Measurements from ENCODE around the gene ZNF169. TPM values are rescaled to one million over a fixed set of nuclear protein-coding genes. Genes with fewer than 3 reads are reported as not detected.

The ZNF169 gene
- polyA plus RNA-seq, 1 of the 3 experiments (the other 2 are of a cell fraction): 3.1 TPM

GRCh38 chr9:94287877-94288513, 28.9 kb downstream of the ZNF169 start:
- Histone ChIP-seq H3K4me2 (no peak overlapping the region), H3K4me1 (ENCODE audit: control insufficient read depth in 1 of 2, insufficient read depth in 2 of 2, low read depth in 1 of 2, low read length in 1 of 2) (no peaks in the 10 kb centered on the region), H2AFZ (ENCODE audit: low read depth) (no peak overlapping the region), H3K9me3 (no peaks in the 10 kb centered on the region), H3K36me3 (replicated peaks in 1 of 2; ENCODE audit: control insufficient read depth in 1 of 2, insufficient read depth in 2 of 2, low read length in 1 of 2) (peaks cover 0 to 13% of the 10 kb centered on the region in 2 experiments), H3K4me3 (ENCODE audit: low read depth in 2 of 2, low read length in 1 of 2) (no peak overlapping the region), H3K9me2 (no peaks in the 10 kb centered on the region), H3K79me2 (ENCODE audit: insufficient read depth) (no peaks in the 10 kb centered on the region), H3K9ac (no peak overlapping the region), H4K20me1 (ENCODE audit: insufficient read depth) (no peaks in the 10 kb centered on the region), H3F3A (replicated peaks; ENCODE audit: insufficient read depth) (no peaks in the 10 kb centered on the region), H3K27ac (ENCODE audit: low read depth in 2 of 2, low read length in 1 of 2) (no peak overlapping the region), H3K27me3 (ENCODE audit: insufficient read depth) (no peaks in the 10 kb centered on the region)
- no peak for TF ChIP-seq GABPA (IDR thresholded peaks at IDR 0.05; ENCODE audit: low read depth)
- TF ChIP-seq EZH2phosphoT487 (IDR thresholded peaks at IDR 0.05; ENCODE audit: borderline replicate concordance, low read depth): no peak
- TF ChIP-seq RAD21 (IDR thresholded peaks at IDR 0.05; ENCODE audit: low read length): no peak
- TF ChIP-seq, protein P1, sequence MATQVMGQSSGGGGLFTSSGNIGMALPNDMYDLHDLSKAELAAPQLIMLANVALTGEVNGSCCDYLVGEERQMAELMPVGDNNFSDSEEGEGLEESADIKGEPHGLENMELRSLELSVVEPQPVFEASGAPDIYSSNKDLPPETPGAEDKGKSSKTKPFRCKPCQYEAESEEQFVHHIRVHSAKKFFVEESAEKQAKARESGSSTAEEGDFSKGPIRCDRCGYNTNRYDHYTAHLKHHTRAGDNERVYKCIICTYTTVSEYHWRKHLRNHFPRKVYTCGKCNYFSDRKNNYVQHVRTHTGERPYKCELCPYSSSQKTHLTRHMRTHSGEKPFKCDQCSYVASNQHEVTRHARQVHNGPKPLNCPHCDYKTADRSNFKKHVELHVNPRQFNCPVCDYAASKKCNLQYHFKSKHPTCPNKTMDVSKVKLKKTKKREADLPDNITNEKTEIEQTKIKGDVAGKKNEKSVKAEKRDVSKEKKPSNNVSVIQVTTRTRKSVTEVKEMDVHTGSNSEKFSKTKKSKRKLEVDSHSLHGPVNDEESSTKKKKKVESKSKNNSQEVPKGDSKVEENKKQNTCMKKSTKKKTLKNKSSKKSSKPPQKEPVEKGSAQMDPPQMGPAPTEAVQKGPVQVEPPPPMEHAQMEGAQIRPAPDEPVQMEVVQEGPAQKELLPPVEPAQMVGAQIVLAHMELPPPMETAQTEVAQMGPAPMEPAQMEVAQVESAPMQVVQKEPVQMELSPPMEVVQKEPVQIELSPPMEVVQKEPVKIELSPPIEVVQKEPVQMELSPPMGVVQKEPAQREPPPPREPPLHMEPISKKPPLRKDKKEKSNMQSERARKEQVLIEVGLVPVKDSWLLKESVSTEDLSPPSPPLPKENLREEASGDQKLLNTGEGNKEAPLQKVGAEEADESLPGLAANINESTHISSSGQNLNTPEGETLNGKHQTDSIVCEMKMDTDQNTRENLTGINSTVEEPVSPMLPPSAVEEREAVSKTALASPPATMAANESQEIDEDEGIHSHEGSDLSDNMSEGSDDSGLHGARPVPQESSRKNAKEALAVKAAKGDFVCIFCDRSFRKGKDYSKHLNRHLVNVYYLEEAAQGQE (IDR thresholded peaks at IDR 0.05; ENCODE audit: low read depth, low read length): no peak
- TF ChIP-seq ELF1 (IDR thresholded peaks at IDR 0.05): no peak
- no peak for TF ChIP-seq TCF12 (IDR thresholded peaks at IDR 0.05)
- no peak for TF ChIP-seq RFX5 (IDR thresholded peaks at IDR 0.05; ENCODE audit: low read length)
- no peak for TF ChIP-seq SMC3 (IDR thresholded peaks at IDR 0.05; ENCODE audit: low read depth, low read length)
- POLR2A ChIA-PET: no interaction called here
- DNase-seq: no peak
- WGBS (ENCODE audit: low lambda C conversion rate): 98% methylated on average over 7 of the region's 7 CpGs
- CTCF ChIA-PET: interaction anchor here (0.8 kb wide), 1 partner anchor 181 kb away, joined by 3 read pairs; no protein-coding TSS in a partner anchor

GRCh38 chr9:94289691-94290090, 30.6 kb downstream of the ZNF169 start:
- CTCF ChIA-PET: no interaction called here

More at GRCh38 chr9:94289691-94290090, 30.6 kb downstream of the ZNF169 start:
- no peaks in the 10 kb centered on the region for H3K9me3 ChIP-seq
- H4K20me1 ChIP-seq (ENCODE audit: insufficient read depth): no peaks in the 10 kb centered on the region
- no peak overlapping the region for H3K4me2 ChIP-seq
- H3F3A ChIP-seq (replicated peaks; ENCODE audit: insufficient read depth): no peaks in the 10 kb centered on the region
- TF ChIP-seq MEF2A (IDR thresholded peaks at IDR 0.05; ENCODE audit: borderline replicate concordance, low read depth) (no peak), MXI1 (IDR thresholded peaks at IDR 0.05; ENCODE audit: low read depth, low read length) (no peak), CTCF (IDR thresholded peaks at IDR 0.05) (no peak), SMC3 (IDR thresholded peaks at IDR 0.05; ENCODE audit: low read depth, low read length) (no peak), FOXJ3 (CRISPR knock-in tag; IDR thresholded peaks at IDR 0.05) (no peak), RAD21 (IDR thresholded peaks at IDR 0.05; ENCODE audit: low read length) (no peak), NFIC (IDR thresholded peaks at IDR 0.05; ENCODE audit: borderline replicate concordance) (no peak)
- H3K27ac ChIP-seq (ENCODE audit: low read depth in 2 of 2, low read length in 1 of 2): no peak overlapping the region
- H3K9ac ChIP-seq: no peak overlapping the region
- no peaks in the 10 kb centered on the region for H3K27me3 ChIP-seq (ENCODE audit: insufficient read depth)
- H3K79me2 ChIP-seq (ENCODE audit: insufficient read depth): no peaks in the 10 kb centered on the region
- WGBS (ENCODE audit: low lambda C conversion rate): 92% methylated on average over 2 of the region's 2 CpGs
- H3K4me1 ChIP-seq (ENCODE audit: control insufficient read depth in 1 of 2, insufficient read depth in 2 of 2, low read depth in 1 of 2, low read length in 1 of 2): no peaks in the 10 kb centered on the region
- no peak overlapping the region for H2AFZ ChIP-seq (ENCODE audit: low read depth)
- DNase-seq: no peak
- H3K9me2 ChIP-seq: no peaks in the 10 kb centered on the region
- POLR2A ChIA-PET: no interaction called here
- peaks cover 0 to 9% of the 10 kb centered on the region in 2 experiments for H3K36me3 ChIP-seq (replicated peaks in 1 of 2; ENCODE audit: control insufficient read depth in 1 of 2, insufficient read depth in 2 of 2, low read length in 1 of 2)
- no peak overlapping the region for H3K4me3 ChIP-seq (ENCODE audit: low read depth in 2 of 2, low read length in 1 of 2)

Measured in SK-N-SH (cell line).